ENCODE results near the gene IFRD1. TPM values are rescaled to one million over a fixed set of nuclear protein-coding genes. Genes with fewer than 3 reads are reported as not detected.

The IFRD1 gene
- total RNA-seq, 1 donor from 2014 or later = 24.6 TPM

- TF ChIP-seq, protein P1, sequence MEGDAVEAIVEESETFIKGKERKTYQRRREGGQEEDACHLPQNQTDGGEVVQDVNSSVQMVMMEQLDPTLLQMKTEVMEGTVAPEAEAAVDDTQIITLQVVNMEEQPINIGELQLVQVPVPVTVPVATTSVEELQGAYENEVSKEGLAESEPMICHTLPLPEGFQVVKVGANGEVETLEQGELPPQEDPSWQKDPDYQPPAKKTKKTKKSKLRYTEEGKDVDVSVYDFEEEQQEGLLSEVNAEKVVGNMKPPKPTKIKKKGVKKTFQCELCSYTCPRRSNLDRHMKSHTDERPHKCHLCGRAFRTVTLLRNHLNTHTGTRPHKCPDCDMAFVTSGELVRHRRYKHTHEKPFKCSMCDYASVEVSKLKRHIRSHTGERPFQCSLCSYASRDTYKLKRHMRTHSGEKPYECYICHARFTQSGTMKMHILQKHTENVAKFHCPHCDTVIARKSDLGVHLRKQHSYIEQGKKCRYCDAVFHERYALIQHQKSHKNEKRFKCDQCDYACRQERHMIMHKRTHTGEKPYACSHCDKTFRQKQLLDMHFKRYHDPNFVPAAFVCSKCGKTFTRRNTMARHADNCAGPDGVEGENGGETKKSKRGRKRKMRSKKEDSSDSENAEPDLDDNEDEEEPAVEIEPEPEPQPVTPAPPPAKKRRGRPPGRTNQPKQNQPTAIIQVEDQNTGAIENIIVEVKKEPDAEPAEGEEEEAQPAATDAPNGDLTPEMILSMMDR (IDR thresholded peaks at IDR 0.05; ENCODE audit: borderline replicate concordance) = no peak
- intact Hi-C loops (cut with micrococcal nuclease) = no loop called here
- Histone ChIP-seq H3K4me1 (peaks cover 37% of the 10 kb centered on the region), H3K36me3 (no peaks in the 10 kb centered on the region), H3K4me3 (no peak overlapping the region), H3K27ac (replicated peaks) (peak overlapping the region; percentile 61), H3K9me3 (replicated peaks) (no peaks in the 10 kb centered on the region), H3K27me3 (ENCODE audit: low read depth) (no peaks in the 10 kb centered on the region)
- DNase-seq = no peak
These were observed 55.2 kb downstream of the IFRD1 start for GRCh38 chr7:112505495-112505894.

DNA sequence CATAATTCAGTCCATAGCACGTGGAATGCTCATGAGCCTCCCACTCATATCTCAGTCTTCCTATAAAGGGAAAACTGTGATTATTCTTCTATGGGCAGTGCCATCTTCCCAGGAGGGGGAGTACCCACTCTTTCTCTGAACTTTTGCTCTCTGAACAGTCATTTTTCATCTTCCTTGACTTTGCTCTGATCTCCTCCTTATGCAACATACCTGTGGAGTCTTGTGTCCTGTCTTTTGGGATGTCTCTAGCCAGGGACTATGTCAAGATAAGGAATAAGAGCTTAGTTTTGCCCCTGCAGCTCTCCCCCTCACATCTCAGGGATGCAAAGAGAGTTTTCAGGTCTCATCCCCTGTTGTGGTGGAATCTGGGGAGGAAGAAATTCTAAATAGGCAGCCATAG, 58.1 kb downstream of the IFRD1 start:
- TF ChIP-seq, protein P1 (IDR thresholded peaks at IDR 0.05; ENCODE audit: borderline replicate concordance) = no peak
- H3K27ac ChIP-seq (replicated peaks) = no peak overlapping the region

DNA sequence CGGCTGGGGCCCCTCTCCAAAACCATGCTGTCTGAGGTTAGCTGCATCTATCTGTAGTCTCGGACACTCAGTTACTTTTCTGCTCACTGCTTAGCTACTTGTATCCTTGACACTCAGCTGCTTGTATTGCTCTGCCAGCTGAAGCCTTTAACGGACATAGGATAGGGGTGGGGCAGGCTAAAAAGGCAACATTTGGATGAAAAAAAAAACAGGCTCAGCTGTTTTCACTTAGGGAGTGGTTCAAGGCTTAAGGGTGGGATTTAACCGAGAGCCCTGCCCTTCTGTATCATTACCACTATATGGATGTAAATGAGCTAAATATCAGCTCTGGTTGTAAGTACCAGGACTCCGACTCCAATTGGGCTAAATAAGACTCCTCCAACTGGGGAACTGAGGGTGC, 59.1 kb downstream of the IFRD1 start:
- H3K4me3 ChIP-seq = no peak overlapping the region
- no peaks in the 10 kb centered on the region for H3K27me3 ChIP-seq (ENCODE audit: low read depth)

More for the DNA sequence above, 58.1 kb downstream of the IFRD1 start:
- intact Hi-C loops (cut with micrococcal nuclease) = no loop called here
- H3K27me3 ChIP-seq (ENCODE audit: low read depth) = no peaks in the 10 kb centered on the region
- H3K4me3 ChIP-seq = no peak overlapping the region
- no peak for DNase-seq
- no peaks in the 10 kb centered on the region for H3K9me3 ChIP-seq (replicated peaks)
- peaks cover 26% of the 10 kb centered on the region for H3K4me1 ChIP-seq
- no peaks in the 10 kb centered on the region for H3K36me3 ChIP-seq

GRCh38 chr7:112510001-112510742, 59.9 kb downstream of the IFRD1 start:
- H3K9me3 ChIP-seq (replicated peaks) = no peaks in the 10 kb centered on the region
- no peaks in the 10 kb centered on the region for H3K27me3 ChIP-seq (ENCODE audit: low read depth)
- H3K36me3 ChIP-seq = no peaks in the 10 kb centered on the region
- DNase-seq = no peak
- TF ChIP-seq, protein P1 (IDR thresholded peaks at IDR 0.05; ENCODE audit: borderline replicate concordance) = no peak
- no peak overlapping the region for H3K27ac ChIP-seq (replicated peaks)
- intact Hi-C loops (cut with micrococcal nuclease) = no loop called here
- peaks cover 8% of the 10 kb centered on the region for H3K4me1 ChIP-seq
- no peak overlapping the region for H3K4me3 ChIP-seq

More for the DNA sequence above, 59.1 kb downstream of the IFRD1 start:
- intact Hi-C loops (cut with micrococcal nuclease) = no loop called here
- peaks cover 16% of the 10 kb centered on the region for H3K4me1 ChIP-seq
- H3K9me3 ChIP-seq (replicated peaks) = no peaks in the 10 kb centered on the region
- H3K36me3 ChIP-seq = no peaks in the 10 kb centered on the region
- DNase-seq = no peak
- TF ChIP-seq, protein P1 (IDR thresholded peaks at IDR 0.05; ENCODE audit: borderline replicate concordance) = no peak
- no peak overlapping the region for H3K27ac ChIP-seq (replicated peaks)

DNA sequence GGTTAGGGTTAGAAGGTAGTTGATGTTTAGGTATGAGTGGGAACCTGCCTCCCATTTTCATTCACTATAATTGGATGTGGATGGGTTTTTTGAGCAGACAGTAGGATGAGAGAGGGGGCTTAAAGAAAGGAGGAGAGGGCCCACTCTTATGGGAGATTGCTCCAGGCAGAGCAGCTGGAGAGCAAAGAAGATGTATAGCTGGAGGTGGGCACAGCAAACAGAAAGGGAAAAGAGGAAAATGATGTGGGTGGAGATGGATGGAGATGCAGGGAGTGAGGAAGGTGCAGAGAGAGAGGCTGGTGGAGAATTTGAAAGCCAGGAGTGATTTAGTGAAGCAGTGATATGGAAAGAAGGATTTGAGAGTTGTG, 60.5 kb downstream of the IFRD1 start:
- H3K4me1 ChIP-seq = peaks cover 3% of the 10 kb centered on the region
- no peak for DNase-seq
- TF ChIP-seq, protein P1 (IDR thresholded peaks at IDR 0.05; ENCODE audit: borderline replicate concordance) = no peak
- no peak overlapping the region for H3K4me3 ChIP-seq
- no peaks in the 10 kb centered on the region for H3K27me3 ChIP-seq (ENCODE audit: low read depth)
- intact Hi-C loops (cut with micrococcal nuclease) = no loop called here
- no peaks in the 10 kb centered on the region for H3K9me3 ChIP-seq (replicated peaks)
- H3K36me3 ChIP-seq = no peaks in the 10 kb centered on the region
- H3K27ac ChIP-seq (replicated peaks) = no peak overlapping the region
